Large intestine (tissue), 3 donors: ENCODE measurements around the gene FOXI1. TPM values are rescaled to one million over a fixed set of nuclear protein-coding genes. Genes with fewer than 3 reads are reported as not detected.
"Not testable (repeated sequence)": the region's sequence is repeated elsewhere in the genome, so short reads cannot be mapped to it uniquely, and the experiment has no call there.

Experiments used
- DNase-seq, 2 donors: peaks; one replicate each; pipeline versions ENCODE4 v3.0.0 to v3.0.0-alpha.2; 2013
- H3K27ac ChIP-seq: one replicate; pipeline ENCODE4 v1.5.1; 2013; ENCODE audit warnings: low read length
- H3K27me3 ChIP-seq: 2 replicates; pipeline ENCODE4 v1.6.1; 2013; ENCODE audit warnings: low read length; ENCODE audit not compliant: control insufficient read depth, insufficient read depth
- H3K36me3 ChIP-seq: 2 replicates; pipeline ENCODE4 v1.6.1; 2013; ENCODE audit warnings: low read length; ENCODE audit not compliant: control insufficient read depth, insufficient read depth
- H3K4me1 ChIP-seq: one replicate; pipeline ENCODE4 v1.6.1; 2013; ENCODE audit warnings: low read length; ENCODE audit not compliant: control insufficient read depth, insufficient read depth
- H3K4me3 ChIP-seq: one replicate; pipeline ENCODE4 v1.5.1; 2013; ENCODE audit warnings: low read length
- H3K9me3 ChIP-seq: one replicate; pipeline ENCODE4 v1.6.1; 2013; ENCODE audit warnings: mild to moderate bottlenecking, low read depth, low read length, moderate library complexity; ENCODE audit not compliant: control insufficient read depth
- WGBS: methylation state at CpG from one replicate; pipeline ENCODE4 v1.1.5; 2013; ENCODE audit warnings: low lambda C conversion rate; ENCODE audit not compliant: insufficient coverage; 5-methylcytosine and 5-hydroxymethylcytosine counted together
- polyA plus RNA-seq: library from polyadenylated mRNA; unstranded; fragments of 120-200 nt; gene quantifications from one replicate; pipeline ENCODE4 v1.2.1, GENCODE V29; 2013

The FOXI1 gene
- polyA plus RNA-seq, 1 donor = 0.03 TPM

GRCh38 chr5:170141196-170141595 is 35.5 kb downstream of the FOXI1 start:
- H3K4me3 ChIP-seq, DNase-seq, H3K4me1 ChIP-seq, H3K36me3 ChIP-seq, H3K27me3 ChIP-seq, H3K27ac ChIP-seq, H3K9me3 ChIP-seq: not testable (repeated sequence)
- WGBS = 80% methylated on average over 1 of the region's 7 CpGs

- Histone ChIP-seq H3K36me3 (no peaks in the 10 kb centered on the region), H3K9me3 (no peaks in the 10 kb centered on the region), H3K4me1 (no peaks in the 10 kb centered on the region), H3K27me3 (no peaks in the 10 kb centered on the region), H3K27ac (no peak overlapping the region), H3K4me3 (no peak overlapping the region)
- DNase-seq = no peak
- WGBS = no CpG with 5 or more reads among the region's 14 CpGs
Observed at GRCh38 chr5:170141636-170142035, 35.9 kb downstream of the FOXI1 start.

- DNase-seq = no peak
Observed at GRCh38 chr5:170142196-170142595, 36.5 kb downstream of the FOXI1 start.

GRCh38 chr5:170143091-170143490 is 37.4 kb downstream of the FOXI1 start:
- H3K36me3 ChIP-seq = no peaks in the 10 kb centered on the region
- WGBS = no CpG with 5 or more reads among the region's 7 CpGs
- no peaks in the 10 kb centered on the region for H3K4me1 ChIP-seq
- H3K9me3 ChIP-seq = no peaks in the 10 kb centered on the region
- DNase-seq = no peak
- no peaks in the 10 kb centered on the region for H3K27me3 ChIP-seq
- H3K4me3 ChIP-seq = no peak overlapping the region
- no peak overlapping the region for H3K27ac ChIP-seq

More at GRCh38 chr5:170142196-170142595, 36.5 kb downstream of the FOXI1 start:
- WGBS = no CpG with 5 or more reads among the region's 1 CpG
- Histone ChIP-seq H3K36me3 (no peaks in the 10 kb centered on the region), H3K9me3 (no peaks in the 10 kb centered on the region), H3K27ac (no peak overlapping the region), H3K27me3 (no peaks in the 10 kb centered on the region), H3K4me1 (no peaks in the 10 kb centered on the region), H3K4me3 (no peak overlapping the region)

GRCh38 chr5:170143710-170144109 is 38.0 kb downstream of the FOXI1 start:
- H3K4me1 ChIP-seq = no peaks in the 10 kb centered on the region
- no peaks in the 10 kb centered on the region for H3K36me3 ChIP-seq
- DNase-seq = no peak
- H3K4me3 ChIP-seq = no peak overlapping the region
- H3K27ac ChIP-seq = no peak overlapping the region
- H3K9me3 ChIP-seq = no peaks in the 10 kb centered on the region
- WGBS = no CpG with 5 or more reads among the region's 2 CpGs
- H3K27me3 ChIP-seq = no peaks in the 10 kb centered on the region

GRCh38 chr5:170144286-170145023 is 38.8 kb downstream of the FOXI1 start:
- no peaks in the 10 kb centered on the region for H3K9me3 ChIP-seq
- H3K27me3 ChIP-seq = no peaks in the 10 kb centered on the region
- no peak for DNase-seq
- no CpG with 5 or more reads among the region's 11 CpGs for WGBS
- H3K4me3 ChIP-seq = no peak overlapping the region
- no peak overlapping the region for H3K27ac ChIP-seq
- no peaks in the 10 kb centered on the region for H3K4me1 ChIP-seq
- no peaks in the 10 kb centered on the region for H3K36me3 ChIP-seq

GRCh38 chr5:170145462-170145861 is 39.8 kb downstream of the FOXI1 start:
- H3K27me3 ChIP-seq = no peaks in the 10 kb centered on the region
- no peaks in the 10 kb centered on the region for H3K9me3 ChIP-seq
- H3K36me3 ChIP-seq = no peaks in the 10 kb centered on the region
- H3K27ac ChIP-seq = no peak overlapping the region
- H3K4me1 ChIP-seq = no peaks in the 10 kb centered on the region
- WGBS = no CpG with 5 or more reads among the region's 4 CpGs
- H3K4me3 ChIP-seq = no peak overlapping the region
- no peak for DNase-seq

- no peak for DNase-seq
- WGBS = no CpG with 5 or more reads among the region's 12 CpGs
- no peaks in the 10 kb centered on the region for H3K27me3 ChIP-seq
Observed at GRCh38 chr5:170147051-170147752, 41.5 kb downstream of the FOXI1 start.

GRCh38 chr5:170147753-170148264 is 42.1 kb downstream of the FOXI1 start:
- no peaks in the 10 kb centered on the region for H3K27me3 ChIP-seq
- no peaks in the 10 kb centered on the region for H3K9me3 ChIP-seq
- H3K4me3 ChIP-seq = no peak overlapping the region
- H3K27ac ChIP-seq = no peak overlapping the region
- no peaks in the 10 kb centered on the region for H3K4me1 ChIP-seq
- WGBS = 83% methylated on average over 1 of the region's 4 CpGs
- H3K36me3 ChIP-seq = no peaks in the 10 kb centered on the region
- no peak for DNase-seq

More at GRCh38 chr5:170147051-170147752, 41.5 kb downstream of the FOXI1 start:
- no peak overlapping the region for H3K4me3 ChIP-seq
- H3K9me3 ChIP-seq = no peaks in the 10 kb centered on the region
- no peak overlapping the region for H3K27ac ChIP-seq
- no peaks in the 10 kb centered on the region for H3K4me1 ChIP-seq
- no peaks in the 10 kb centered on the region for H3K36me3 ChIP-seq

GRCh38 chr5:170148430-170149205 is 42.9 kb downstream of the FOXI1 start:
- H3K27ac ChIP-seq = no peak overlapping the region
- WGBS = no CpG with 5 or more reads among the region's 12 CpGs
- no peaks in the 10 kb centered on the region for H3K4me1 ChIP-seq
- H3K9me3 ChIP-seq = no peaks in the 10 kb centered on the region
- no peaks in the 10 kb centered on the region for H3K27me3 ChIP-seq
- H3K36me3 ChIP-seq = no peaks in the 10 kb centered on the region
- DNase-seq = no peak
- H3K4me3 ChIP-seq = no peak overlapping the region
